ENCODE measurements around the gene FHOD3. TPM values are rescaled to one million over a fixed set of nuclear protein-coding genes. Genes with fewer than 3 reads are reported as not detected.
A peak's percentile ranks its signal among the peaks of the same experiment; 100 is the strongest.

The FHOD3 gene
- total RNA-seq, 1 donor from 2014 or later, result 16.3 TPM

DNA sequence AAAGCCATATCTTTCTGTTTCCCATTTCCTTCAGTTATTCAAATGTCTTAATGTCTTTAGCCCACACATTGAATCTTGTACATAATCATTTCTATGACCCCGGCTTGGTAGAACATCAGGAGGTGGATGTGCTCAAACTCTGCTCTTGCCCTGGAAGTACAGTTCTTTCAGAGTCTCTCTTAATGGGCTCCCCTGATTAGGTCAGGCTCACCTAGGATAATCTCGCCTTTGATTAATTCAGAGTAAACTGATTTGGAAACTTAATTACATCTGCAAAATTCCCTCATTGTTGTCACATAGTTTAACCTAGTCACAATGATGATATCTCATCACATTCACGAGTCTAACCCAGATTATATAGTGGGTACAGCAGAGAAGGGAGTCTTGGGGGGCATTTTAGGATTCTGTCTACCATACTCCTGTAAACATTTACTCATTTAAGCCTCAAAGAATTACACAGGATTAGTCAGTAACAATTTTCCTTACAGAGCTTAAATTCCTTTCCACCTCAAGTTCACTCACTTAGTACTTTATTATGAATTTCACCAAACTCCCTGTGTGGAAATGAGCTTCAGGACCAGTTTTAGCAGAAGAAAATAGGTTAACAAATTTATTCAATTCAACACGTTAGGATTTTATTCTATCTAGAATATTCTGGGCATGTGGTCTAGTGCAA is 135.5 kb downstream of the FHOD3 start:
- Mint-ChIP-seq H3K36me3 (no peaks in the 10 kb centered on the region), H3K27ac (no peak overlapping the region), H3K4me3 (no peak overlapping the region), H3K27me3 (ENCODE audit: low read depth) (no peaks in the 10 kb centered on the region), H3K9me3 (no peaks in the 10 kb centered on the region), H3K4me1 (peaks cover 25% of the 10 kb centered on the region)
- TF ChIP-seq CTCF (IDR thresholded peaks at IDR 0.05; ENCODE audit: unreplicated experiment), result no peak
- no peak for DNase-seq (ENCODE audit: low spot score in 2 of 2, unreplicated experiment in 2 of 2)

DNA sequence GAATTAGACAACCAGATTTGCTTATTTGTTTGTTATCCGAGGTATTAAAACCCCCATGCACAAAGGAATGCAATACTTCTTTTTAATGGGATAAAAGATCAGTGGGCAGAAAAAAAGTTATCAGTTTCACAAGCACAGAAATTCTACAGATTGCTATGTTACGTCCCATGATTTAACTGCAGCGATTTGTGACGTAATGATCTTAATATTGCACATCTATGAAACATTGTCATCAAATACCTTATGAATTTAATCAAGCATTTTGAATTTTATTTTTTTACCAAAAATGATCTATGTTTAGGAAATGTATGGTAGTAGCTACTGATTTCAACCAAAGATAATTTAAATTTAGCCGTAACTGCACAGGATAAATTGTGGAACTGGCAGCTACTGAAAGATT is 138.9 kb downstream of the FHOD3 start:
- H3K36me3 Mint-ChIP-seq, result no peaks in the 10 kb centered on the region
- DNase-seq (ENCODE audit: low spot score in 2 of 2, unreplicated experiment in 2 of 2), result no peak
- H3K4me1 Mint-ChIP-seq, result peaks cover 43% of the 10 kb centered on the region
- no peaks in the 10 kb centered on the region for H3K9me3 Mint-ChIP-seq
- H3K27ac Mint-ChIP-seq, result no peak overlapping the region
- no peaks in the 10 kb centered on the region for H3K27me3 Mint-ChIP-seq (ENCODE audit: low read depth)
- H3K4me3 Mint-ChIP-seq, result no peak overlapping the region
- TF ChIP-seq CTCF (IDR thresholded peaks at IDR 0.05; ENCODE audit: unreplicated experiment), result no peak

DNA sequence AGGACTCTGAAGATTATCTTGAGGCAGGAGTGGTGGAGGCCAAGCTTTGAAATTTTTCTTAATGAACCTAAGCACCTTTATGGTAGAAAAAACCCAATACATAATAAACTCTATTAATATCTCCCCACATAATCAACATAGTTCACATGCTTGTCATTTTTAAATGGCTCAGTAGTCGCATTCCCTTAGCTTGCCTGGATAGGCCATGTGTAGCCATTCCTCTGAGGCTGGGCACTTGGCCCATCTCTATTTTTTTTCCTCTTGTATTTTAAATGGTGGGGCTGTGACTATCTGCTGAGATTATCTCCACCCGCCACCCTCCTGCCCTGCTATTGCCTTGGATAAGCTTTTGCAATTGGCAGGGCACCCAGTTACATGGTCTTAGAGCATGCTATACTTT is 143.1 kb downstream of the FHOD3 start:
- H3K27ac Mint-ChIP-seq, result peak overlapping the region; percentile 75
- no peaks in the 10 kb centered on the region for H3K27me3 Mint-ChIP-seq (ENCODE audit: low read depth)
- H3K36me3 Mint-ChIP-seq, result peaks cover 3% of the 10 kb centered on the region
- peaks cover 56% of the 10 kb centered on the region for H3K4me1 Mint-ChIP-seq
- no peak for DNase-seq (ENCODE audit: low spot score in 2 of 2, unreplicated experiment in 2 of 2)
- H3K4me3 Mint-ChIP-seq, result no peak overlapping the region
- peaks cover 15% of the 10 kb centered on the region for H3K9me3 Mint-ChIP-seq
- TF ChIP-seq CTCF (IDR thresholded peaks at IDR 0.05; ENCODE audit: unreplicated experiment), result no peak

- TF ChIP-seq CTCF (IDR thresholded peaks at IDR 0.05; ENCODE audit: unreplicated experiment), result no peak
- peaks cover 15% of the 10 kb centered on the region for H3K9me3 Mint-ChIP-seq
- H3K36me3 Mint-ChIP-seq, result peaks cover 3% of the 10 kb centered on the region
- H3K4me3 Mint-ChIP-seq, result no peak overlapping the region
- peak overlapping the region; percentile 75 for H3K27ac Mint-ChIP-seq
- no peaks in the 10 kb centered on the region for H3K27me3 Mint-ChIP-seq (ENCODE audit: low read depth)
- DNase-seq (ENCODE audit: low spot score in 2 of 2, unreplicated experiment in 2 of 2), result no peak
- peaks cover 61% of the 10 kb centered on the region for H3K4me1 Mint-ChIP-seq
These were observed 144.1 kb downstream of the FHOD3 start for GRCh38 chr18:36441426-36442240.

DNA sequence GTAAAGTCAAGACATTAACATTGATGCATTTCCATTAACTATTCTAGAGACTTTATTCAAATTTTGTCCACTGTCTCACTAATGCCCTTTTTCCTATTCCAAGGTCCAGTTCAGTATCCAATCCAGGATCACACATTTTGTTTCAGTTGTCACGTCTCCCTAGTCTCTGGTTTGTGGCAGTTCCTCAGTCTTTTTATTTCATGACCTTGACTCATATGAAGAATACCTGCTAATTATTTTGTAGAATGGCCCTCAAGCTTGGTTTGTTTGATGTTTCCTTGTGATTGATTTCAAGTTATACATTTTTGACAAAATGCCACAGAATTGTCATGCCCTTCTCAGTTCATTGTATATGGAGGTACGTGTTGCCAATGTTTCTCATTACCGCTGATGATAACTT is 145.2 kb downstream of the FHOD3 start:
- H3K9me3 Mint-ChIP-seq, result peaks cover 15% of the 10 kb centered on the region
- no peak for TF ChIP-seq CTCF (IDR thresholded peaks at IDR 0.05; ENCODE audit: unreplicated experiment)
- H3K36me3 Mint-ChIP-seq, result peaks cover 3% of the 10 kb centered on the region
- H3K4me3 Mint-ChIP-seq, result no peak overlapping the region
- peaks cover 63% of the 10 kb centered on the region for H3K4me1 Mint-ChIP-seq
- no peaks in the 10 kb centered on the region for H3K27me3 Mint-ChIP-seq (ENCODE audit: low read depth)
- H3K27ac Mint-ChIP-seq, result no peak overlapping the region
- DNase-seq (ENCODE audit: low spot score in 2 of 2, unreplicated experiment in 2 of 2), result no peak
